Measurements from ENCODE around the gene PRKCE. TPM values are rescaled to one million over a fixed set of nuclear protein-coding genes. Genes with fewer than 3 reads are reported as not detected.

PRKCE gene
- total and polyA plus RNA-seq, 2 experiments from 2014 or later: 9.6 to 11.9 TPM

DNA sequence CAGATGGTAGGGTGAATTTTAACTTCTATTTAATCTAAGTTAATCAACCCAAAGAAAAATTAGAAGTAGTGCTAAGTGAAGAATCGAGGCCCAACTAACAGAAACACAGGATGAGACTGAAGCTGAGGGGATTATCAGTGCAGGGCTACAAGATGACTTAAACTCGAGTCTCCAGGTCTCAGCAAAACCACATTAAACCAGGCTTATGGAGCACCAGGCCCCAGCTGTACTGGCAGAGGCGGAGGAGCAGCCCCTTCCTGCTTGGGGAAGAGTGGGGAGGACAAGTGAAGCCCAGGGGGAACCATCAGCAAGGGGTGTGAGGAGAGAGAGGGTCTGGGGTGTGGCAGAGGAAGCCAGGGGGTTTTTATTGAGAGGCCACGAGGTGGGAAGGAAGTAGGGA lies 509.8 kb downstream of the PRKCE start:
- WGBS (ENCODE audit: low lambda C conversion rate, missing lambda C conversion rate): 66% methylated on average over 4 of the region's 4 CpGs
- peaks cover 44% of the 10 kb centered on the region for H3K4me1 ChIP-seq (ENCODE audit: insufficient read depth)
- no peaks in the 10 kb centered on the region for H3K9me2 ChIP-seq (replicated peaks; ENCODE audit: insufficient read depth)
- H3K27ac ChIP-seq: peak overlapping the region; percentile 11
- no peaks in the 10 kb centered on the region for H3K9me3 ChIP-seq (ENCODE audit: low read depth)
- H3K36me3 ChIP-seq (replicated peaks; ENCODE audit: insufficient read depth, low read depth): no peaks in the 10 kb centered on the region
- H2AFZ ChIP-seq: no peak overlapping the region
- H3K79me2 ChIP-seq: no peaks in the 10 kb centered on the region
- H3K27me3 ChIP-seq: no peaks in the 10 kb centered on the region
- H4K20me1 ChIP-seq (ENCODE audit: insufficient read depth, poor library complexity, severe bottlenecking): no peaks in the 10 kb centered on the region
- no peak overlapping the region for H3K4me2 ChIP-seq
- H3K4me3 ChIP-seq: no peak overlapping the region
- DNase-seq (ENCODE audit: low spot score): no peak
- TF ChIP-seq EZH2 (IDR thresholded peaks at IDR 0.05; ENCODE audit: borderline replicate concordance): no peak
- no peak for TF ChIP-seq EZH2phosphoT487 (IDR thresholded peaks at IDR 0.05; ENCODE audit: low read depth, severe bottlenecking, unreplicated experiment)
- TF ChIP-seq, protein P1, sequence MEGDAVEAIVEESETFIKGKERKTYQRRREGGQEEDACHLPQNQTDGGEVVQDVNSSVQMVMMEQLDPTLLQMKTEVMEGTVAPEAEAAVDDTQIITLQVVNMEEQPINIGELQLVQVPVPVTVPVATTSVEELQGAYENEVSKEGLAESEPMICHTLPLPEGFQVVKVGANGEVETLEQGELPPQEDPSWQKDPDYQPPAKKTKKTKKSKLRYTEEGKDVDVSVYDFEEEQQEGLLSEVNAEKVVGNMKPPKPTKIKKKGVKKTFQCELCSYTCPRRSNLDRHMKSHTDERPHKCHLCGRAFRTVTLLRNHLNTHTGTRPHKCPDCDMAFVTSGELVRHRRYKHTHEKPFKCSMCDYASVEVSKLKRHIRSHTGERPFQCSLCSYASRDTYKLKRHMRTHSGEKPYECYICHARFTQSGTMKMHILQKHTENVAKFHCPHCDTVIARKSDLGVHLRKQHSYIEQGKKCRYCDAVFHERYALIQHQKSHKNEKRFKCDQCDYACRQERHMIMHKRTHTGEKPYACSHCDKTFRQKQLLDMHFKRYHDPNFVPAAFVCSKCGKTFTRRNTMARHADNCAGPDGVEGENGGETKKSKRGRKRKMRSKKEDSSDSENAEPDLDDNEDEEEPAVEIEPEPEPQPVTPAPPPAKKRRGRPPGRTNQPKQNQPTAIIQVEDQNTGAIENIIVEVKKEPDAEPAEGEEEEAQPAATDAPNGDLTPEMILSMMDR (IDR thresholded peaks at IDR 0.05; ENCODE audit: poor library complexity): no peak

DNA sequence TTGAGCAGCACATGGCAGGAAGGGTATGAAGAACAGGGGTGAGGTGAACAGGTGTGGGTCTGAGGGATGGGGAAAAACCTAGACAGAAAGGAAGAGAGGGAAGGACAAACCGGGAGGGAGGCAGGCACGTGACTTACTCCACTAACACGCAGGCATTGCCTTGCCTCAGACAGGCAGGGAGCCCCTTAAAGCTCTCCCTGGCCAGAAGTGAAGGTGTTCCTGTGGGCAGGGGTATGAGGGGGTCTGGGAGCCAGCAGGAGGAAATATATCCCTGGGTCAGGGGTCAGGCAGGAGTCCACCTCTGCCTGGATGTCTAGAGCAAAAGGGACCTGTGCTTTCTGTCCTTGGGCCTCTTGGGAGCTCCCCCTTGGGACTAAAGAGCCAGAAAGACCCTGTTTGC lies 510.4 kb downstream of the PRKCE start:
- Histone ChIP-seq H3K36me3 (replicated peaks; ENCODE audit: insufficient read depth, low read depth) (no peaks in the 10 kb centered on the region), H3K27ac (peak overlapping the region; percentile 37), H3K27me3 (no peaks in the 10 kb centered on the region), H2AFZ (no peak overlapping the region), H3K4me2 (no peak overlapping the region), H3K9me2 (replicated peaks; ENCODE audit: insufficient read depth) (no peaks in the 10 kb centered on the region), H3K4me3 (no peak overlapping the region), H3K79me2 (no peaks in the 10 kb centered on the region), H3K9me3 (ENCODE audit: low read depth) (no peaks in the 10 kb centered on the region), H3K4me1 (ENCODE audit: insufficient read depth) (peaks cover 44% of the 10 kb centered on the region), H4K20me1 (ENCODE audit: insufficient read depth, poor library complexity, severe bottlenecking) (no peaks in the 10 kb centered on the region)
- DNase-seq (ENCODE audit: low spot score): no peak
- TF ChIP-seq, protein P1 (IDR thresholded peaks at IDR 0.05; ENCODE audit: poor library complexity): no peak
- TF ChIP-seq EZH2phosphoT487 (IDR thresholded peaks at IDR 0.05; ENCODE audit: low read depth, severe bottlenecking, unreplicated experiment) (no peak), EZH2 (IDR thresholded peaks at IDR 0.05; ENCODE audit: borderline replicate concordance) (no peak)
- 84% methylated on average over 3 of the region's 3 CpGs for WGBS (ENCODE audit: low lambda C conversion rate, missing lambda C conversion rate)

DNA sequence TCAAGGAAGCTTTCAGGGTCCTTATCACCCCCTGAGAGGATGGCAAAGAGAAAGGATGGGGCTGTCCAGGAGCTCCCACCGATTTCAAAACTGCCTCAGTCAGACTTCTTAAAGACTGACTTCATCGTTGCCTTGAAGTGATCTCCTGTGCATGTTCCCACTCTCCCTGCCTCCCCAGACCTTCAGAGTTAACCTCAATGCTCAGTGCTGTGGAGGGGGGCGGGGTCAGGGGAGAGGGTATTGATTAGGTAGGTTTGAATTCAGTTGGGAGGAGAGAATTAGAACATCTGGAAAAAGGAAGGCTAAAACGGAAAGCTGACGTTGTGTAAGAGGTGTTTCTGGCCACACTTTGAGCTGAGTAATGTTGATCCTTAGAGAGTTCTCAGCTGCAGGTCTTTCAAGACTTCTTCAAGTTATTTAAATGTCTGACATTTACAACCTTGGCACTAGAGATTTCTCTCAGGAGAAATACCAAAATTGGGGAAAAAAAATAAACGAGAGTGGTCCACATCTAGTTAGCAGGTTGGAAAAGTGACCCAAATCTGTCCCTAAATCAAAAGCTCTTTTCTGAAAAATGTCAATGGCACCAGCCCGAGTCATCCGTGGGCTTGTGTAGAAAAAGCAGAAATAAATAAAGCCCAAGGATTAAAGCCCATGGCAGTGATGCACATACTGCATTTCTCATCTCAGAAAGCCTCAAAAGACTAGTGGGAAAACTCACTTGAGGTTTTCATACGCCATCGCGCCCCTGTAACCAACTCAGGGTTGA lies 511.0 kb downstream of the PRKCE start:
- TF ChIP-seq EZH2 (IDR thresholded peaks at IDR 0.05; ENCODE audit: borderline replicate concordance) (no peak), EZH2phosphoT487 (IDR thresholded peaks at IDR 0.05; ENCODE audit: low read depth, severe bottlenecking, unreplicated experiment) (no peak)
- TF ChIP-seq, protein P1 (IDR thresholded peaks at IDR 0.05; ENCODE audit: poor library complexity): no peak
- 80% methylated on average over 11 of the region's 11 CpGs for WGBS (ENCODE audit: low lambda C conversion rate, missing lambda C conversion rate)

More for the DNA sequence above, 511.0 kb downstream of the PRKCE start:
- Histone ChIP-seq H3K9me2 (replicated peaks; ENCODE audit: insufficient read depth) (no peaks in the 10 kb centered on the region), H4K20me1 (ENCODE audit: insufficient read depth, poor library complexity, severe bottlenecking) (no peaks in the 10 kb centered on the region), H3K4me2 (no peak overlapping the region), H2AFZ (no peak overlapping the region), H3K4me3 (no peak overlapping the region), H3K36me3 (replicated peaks; ENCODE audit: insufficient read depth, low read depth) (no peaks in the 10 kb centered on the region), H3K27ac (peak overlapping the region; percentile 37), H3K4me1 (ENCODE audit: insufficient read depth) (peaks cover 44% of the 10 kb centered on the region), H3K9me3 (ENCODE audit: low read depth) (no peaks in the 10 kb centered on the region), H3K27me3 (no peaks in the 10 kb centered on the region), H3K79me2 (no peaks in the 10 kb centered on the region)
- DNase-seq (ENCODE audit: low spot score): no peak
